Measurements from ENCODE around the gene PACSIN2. TPM values are rescaled to one million over a fixed set of nuclear protein-coding genes. Genes with fewer than 3 reads are reported as not detected.

PACSIN2 gene
- total RNA-seq, 1 donor from 2014 or later = 48.9 TPM

DNA sequence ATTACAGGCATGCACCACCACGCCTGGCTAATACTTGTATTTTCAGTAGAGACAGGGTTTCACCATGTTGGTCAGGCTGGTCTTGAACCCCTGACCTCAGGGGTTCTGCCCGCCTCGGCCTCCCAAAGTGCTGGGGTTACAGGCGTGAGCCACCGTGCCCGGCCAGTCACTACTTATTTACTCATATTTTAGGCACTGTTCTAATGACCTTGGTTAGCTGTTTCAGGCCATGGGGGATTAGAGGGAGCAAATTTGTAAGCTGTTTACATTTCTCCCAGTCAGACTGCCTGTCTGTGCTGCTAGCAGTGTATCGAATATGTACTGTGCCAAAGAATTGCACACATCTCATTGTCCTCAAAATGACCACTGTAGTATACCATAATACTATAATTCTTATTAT is 32.7 kb upstream of the PACSIN2 start:
- Mint-ChIP-seq H3K4me3 (no peak overlapping the region), H3K36me3 (ENCODE audit: low read depth) (no peaks in the 10 kb centered on the region), H3K4me1 (no peaks in the 10 kb centered on the region), H3K27ac (no peak overlapping the region), H3K27me3 (no peaks in the 10 kb centered on the region), H3K9me3 (no peaks in the 10 kb centered on the region)
- ChIA-PET POLR2A (no interaction called here), CTCF (no interaction called here)
- DNase-seq = no peak
- intact Hi-C loops (cut with micrococcal nuclease) = no loop called here
- ATAC-seq (ENCODE audit: low read depth) = no peak
- TF ChIP-seq, protein P1, sequence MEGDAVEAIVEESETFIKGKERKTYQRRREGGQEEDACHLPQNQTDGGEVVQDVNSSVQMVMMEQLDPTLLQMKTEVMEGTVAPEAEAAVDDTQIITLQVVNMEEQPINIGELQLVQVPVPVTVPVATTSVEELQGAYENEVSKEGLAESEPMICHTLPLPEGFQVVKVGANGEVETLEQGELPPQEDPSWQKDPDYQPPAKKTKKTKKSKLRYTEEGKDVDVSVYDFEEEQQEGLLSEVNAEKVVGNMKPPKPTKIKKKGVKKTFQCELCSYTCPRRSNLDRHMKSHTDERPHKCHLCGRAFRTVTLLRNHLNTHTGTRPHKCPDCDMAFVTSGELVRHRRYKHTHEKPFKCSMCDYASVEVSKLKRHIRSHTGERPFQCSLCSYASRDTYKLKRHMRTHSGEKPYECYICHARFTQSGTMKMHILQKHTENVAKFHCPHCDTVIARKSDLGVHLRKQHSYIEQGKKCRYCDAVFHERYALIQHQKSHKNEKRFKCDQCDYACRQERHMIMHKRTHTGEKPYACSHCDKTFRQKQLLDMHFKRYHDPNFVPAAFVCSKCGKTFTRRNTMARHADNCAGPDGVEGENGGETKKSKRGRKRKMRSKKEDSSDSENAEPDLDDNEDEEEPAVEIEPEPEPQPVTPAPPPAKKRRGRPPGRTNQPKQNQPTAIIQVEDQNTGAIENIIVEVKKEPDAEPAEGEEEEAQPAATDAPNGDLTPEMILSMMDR (IDR thresholded peaks at IDR 0.05) = no peak

DNA sequence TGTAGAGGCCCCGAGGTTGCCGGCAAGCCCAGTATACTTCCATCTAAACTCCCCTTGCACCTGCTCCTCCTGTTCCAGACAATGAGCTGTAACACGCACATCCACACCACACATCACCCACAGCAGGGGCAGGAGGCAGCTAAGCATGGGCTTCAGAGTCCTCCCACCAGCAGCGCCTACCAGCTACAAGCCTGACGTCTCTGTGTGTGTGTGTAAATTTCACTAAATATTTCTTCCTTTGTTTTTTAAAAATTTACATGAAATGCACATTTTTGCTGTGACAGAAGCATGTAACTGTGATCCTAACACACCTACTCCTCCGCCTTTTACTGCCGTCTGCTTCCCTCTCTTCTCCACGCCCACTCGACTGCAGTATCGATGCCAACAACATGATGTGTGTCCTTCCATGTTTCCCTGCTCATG is 29.4 kb upstream of the PACSIN2 start:
- ATAC-seq (ENCODE audit: low read depth) (no peak), DNase-seq (no peak)
- H3K4me1 Mint-ChIP-seq = no peaks in the 10 kb centered on the region
- ChIA-PET CTCF (no interaction called here), POLR2A (no interaction called here)
- no peak overlapping the region for H3K4me3 Mint-ChIP-seq
- no peaks in the 10 kb centered on the region for H3K27me3 Mint-ChIP-seq
- no peaks in the 10 kb centered on the region for H3K36me3 Mint-ChIP-seq (ENCODE audit: low read depth)
- H3K9me3 Mint-ChIP-seq = no peaks in the 10 kb centered on the region
- no peak overlapping the region for H3K27ac Mint-ChIP-seq
- TF ChIP-seq, protein P1 (IDR thresholded peaks at IDR 0.05) = no peak
- intact Hi-C loops (cut with micrococcal nuclease) = no loop called here

DNA sequence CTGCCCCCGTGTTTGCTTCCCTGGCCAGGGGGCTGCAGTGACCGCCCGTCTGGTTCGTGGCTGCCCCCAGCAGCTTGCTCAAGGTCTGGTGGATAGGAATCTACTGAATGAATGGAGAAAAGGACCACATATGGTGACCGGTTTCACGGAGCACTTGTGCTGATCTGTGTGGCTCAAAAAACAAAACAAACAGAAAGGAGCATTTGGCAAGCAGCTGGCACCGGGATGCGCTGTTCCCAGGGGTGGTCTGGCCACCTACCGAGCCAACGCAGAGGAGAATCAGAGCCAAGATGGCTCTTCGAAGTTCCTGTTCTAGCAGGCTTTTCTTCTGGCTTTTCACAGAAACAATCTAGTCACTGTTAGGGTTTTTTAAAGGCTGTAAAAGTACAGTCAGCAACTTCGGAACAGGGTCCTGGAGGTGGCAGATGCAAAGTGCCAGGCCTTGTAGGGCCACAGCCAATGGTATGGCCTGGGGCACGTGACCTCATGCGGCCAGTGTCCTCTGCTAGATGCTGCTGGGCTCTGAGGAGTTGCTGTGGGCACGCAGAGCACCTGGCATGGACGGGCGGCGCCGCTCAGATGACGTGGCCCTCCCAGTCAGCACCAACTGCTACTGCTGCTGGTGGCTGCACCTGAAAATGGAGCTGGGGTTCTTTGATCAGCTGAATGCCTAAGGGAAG is 27.3 kb upstream of the PACSIN2 start:
- no peaks in the 10 kb centered on the region for H3K4me1 Mint-ChIP-seq
- ATAC-seq (ENCODE audit: low read depth) (no peak), DNase-seq (no peak)
- TF ChIP-seq, protein P1 (IDR thresholded peaks at IDR 0.05) = no peak
- no peaks in the 10 kb centered on the region for H3K9me3 Mint-ChIP-seq
- H3K4me3 Mint-ChIP-seq = no peak overlapping the region
- CTCF ChIA-PET = no interaction called here
- no peaks in the 10 kb centered on the region for H3K27me3 Mint-ChIP-seq
- POLR2A ChIA-PET = interaction anchor here (0.5 kb wide), 1 partner anchor 120 kb away, joined by 3 read pairs; no protein-coding TSS in a partner anchor
- H3K36me3 Mint-ChIP-seq (ENCODE audit: low read depth) = no peaks in the 10 kb centered on the region
- H3K27ac Mint-ChIP-seq = no peak overlapping the region
- intact Hi-C loops (cut with micrococcal nuclease) = no loop called here

DNA sequence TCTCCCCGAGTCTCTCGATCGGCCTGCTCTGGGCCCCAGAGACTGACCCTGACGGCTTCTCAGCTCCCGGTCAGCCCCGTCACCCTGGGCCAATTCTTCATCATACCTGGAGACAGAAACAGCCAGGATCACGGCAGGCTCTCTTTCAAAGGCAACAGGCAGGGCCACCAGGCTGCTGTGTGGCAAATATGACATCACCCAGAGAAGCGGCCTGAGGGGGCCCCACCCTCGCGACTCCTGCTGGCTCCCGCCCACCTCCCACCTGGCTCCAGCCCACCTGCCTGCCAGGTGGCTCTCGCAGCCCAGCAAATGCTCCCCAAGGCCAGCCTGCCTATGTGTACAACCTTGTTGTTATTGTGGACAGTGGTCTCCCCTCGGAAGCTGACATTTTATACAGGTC is 24.9 kb upstream of the PACSIN2 start:
- H3K27me3 Mint-ChIP-seq = no peaks in the 10 kb centered on the region
- ATAC-seq (ENCODE audit: low read depth) (no peak), DNase-seq (no peak)
- TF ChIP-seq, protein P1 (IDR thresholded peaks at IDR 0.05) = no peak
- no peaks in the 10 kb centered on the region for H3K9me3 Mint-ChIP-seq
- no peaks in the 10 kb centered on the region for H3K36me3 Mint-ChIP-seq (ENCODE audit: low read depth)
- intact Hi-C loops (cut with micrococcal nuclease) = no loop called here
- no peak overlapping the region for H3K27ac Mint-ChIP-seq
- H3K4me1 Mint-ChIP-seq = no peaks in the 10 kb centered on the region
- ChIA-PET POLR2A (interaction anchor here (0.7 kb wide), 1 partner anchor 194 kb away, joined by 4 read pairs; no protein-coding TSS in a partner anchor), CTCF (interaction anchor here (0.6 kb wide), 2 partner anchors 77 to 239 kb away, joined by 3 read pairs; no protein-coding TSS in a partner anchor)
- no peak overlapping the region for H3K4me3 Mint-ChIP-seq

DNA sequence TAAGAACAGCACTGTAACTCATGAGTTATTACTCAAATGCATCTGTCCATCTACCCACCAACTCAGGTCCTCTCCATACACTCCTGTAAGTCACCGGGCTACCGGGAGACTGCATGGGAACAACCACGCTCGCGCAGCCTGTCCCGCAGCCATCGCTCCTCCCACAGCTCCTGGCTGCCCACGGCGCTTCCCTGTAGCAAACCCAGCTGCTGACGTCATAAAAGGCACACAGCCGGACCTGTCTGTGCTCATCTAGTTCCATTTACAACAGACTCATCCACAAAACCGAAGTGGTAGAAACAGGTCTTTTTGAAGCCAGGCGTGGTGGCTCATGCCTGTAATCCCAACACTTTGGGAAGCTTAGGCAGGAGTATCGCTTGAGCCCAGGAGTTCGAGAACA is 23.4 kb upstream of the PACSIN2 start:
- DNase-seq (no peak), ATAC-seq (ENCODE audit: low read depth) (no peak)
- ChIA-PET CTCF (interaction anchor here (1.6 kb wide), 1 partner anchor 156 kb away, joined by 3 read pairs; no protein-coding TSS in a partner anchor), POLR2A (no interaction called here)
- H3K27me3 Mint-ChIP-seq = no peaks in the 10 kb centered on the region
- peaks cover 2% of the 10 kb centered on the region for H3K4me1 Mint-ChIP-seq
- TF ChIP-seq, protein P1 (IDR thresholded peaks at IDR 0.05) = no peak
- H3K36me3 Mint-ChIP-seq (ENCODE audit: low read depth) = no peaks in the 10 kb centered on the region
- H3K4me3 Mint-ChIP-seq = no peak overlapping the region
- intact Hi-C loops (cut with micrococcal nuclease) = no loop called here
- H3K9me3 Mint-ChIP-seq = no peaks in the 10 kb centered on the region
- H3K27ac Mint-ChIP-seq = no peak overlapping the region
